RWPE2 (cell line): ENCODE measurements around the gene PLSCR5.

Experiments
- ATAC-seq: fragments of 200-7000 bp; cut with Tn5 transposase; 3 replicates; pipeline ENCODE4 v1.9.1; 2021; ENCODE audit warnings: low read depth
- DNase-seq: peaks from one replicate; pipeline ENCODE4 v3.0.0-alpha.2; 2020; ENCODE audit warnings: low spot score
- H3K27ac ChIP-seq: fragments of 450-650 bp; 2 replicates; pipeline ENCODE4 v1.5.1; 2017; ENCODE audit warnings: mild to moderate bottlenecking; ENCODE audit not compliant: poor library complexity, severe bottlenecking
- H3K27me3 ChIP-seq: fragments of 250-450 bp; sonication (Bioruptor Pico); 2 replicates; pipeline ENCODE4 v1.5.1; 2021; ENCODE audit warnings: mild to moderate bottlenecking, moderate library complexity; ENCODE audit not compliant: insufficient read depth, poor library complexity, severe bottlenecking
- H3K36me3 ChIP-seq: fragments of 250-450 bp; sonication (Bioruptor Pico); 2 replicates; pipeline ENCODE4 v1.5.1; 2020; ENCODE audit warnings: low read depth, mild to moderate bottlenecking, moderate library complexity
- H3K4me1 ChIP-seq: fragments of 250-450 bp; sonication (Bioruptor Pico); 2 replicates; pipeline ENCODE4 v1.5.1; 2021; ENCODE audit warnings: mild to moderate bottlenecking, moderate library complexity; ENCODE audit not compliant: insufficient read depth, poor library complexity, severe bottlenecking
- H3K4me3 ChIP-seq: fragments of 250-450 bp; sonication (Bioruptor Pico); 2 replicates; pipeline ENCODE4 v1.5.1; 2021; ENCODE audit warnings: mild to moderate bottlenecking, moderate library complexity; ENCODE audit not compliant: severe bottlenecking
- H3K9me3 ChIP-seq: fragments of 250-450 bp; sonication (Bioruptor Pico); 2 replicates; pipeline ENCODE4 v1.5.1; 2021; ENCODE audit warnings: mild to moderate bottlenecking, moderate library complexity; ENCODE audit not compliant: severe bottlenecking
- TF ChIP-seq, protein P1 (sequence below): fragments of 450-650 bp; IDR thresholded peaks from one replicate; pipeline ENCODE4 v1.5.1; 2017; ENCODE audit warnings: mild to moderate bottlenecking, moderate library complexity; ENCODE audit not compliant: poor library complexity, severe bottlenecking

Gene PLSCR5

DNA sequence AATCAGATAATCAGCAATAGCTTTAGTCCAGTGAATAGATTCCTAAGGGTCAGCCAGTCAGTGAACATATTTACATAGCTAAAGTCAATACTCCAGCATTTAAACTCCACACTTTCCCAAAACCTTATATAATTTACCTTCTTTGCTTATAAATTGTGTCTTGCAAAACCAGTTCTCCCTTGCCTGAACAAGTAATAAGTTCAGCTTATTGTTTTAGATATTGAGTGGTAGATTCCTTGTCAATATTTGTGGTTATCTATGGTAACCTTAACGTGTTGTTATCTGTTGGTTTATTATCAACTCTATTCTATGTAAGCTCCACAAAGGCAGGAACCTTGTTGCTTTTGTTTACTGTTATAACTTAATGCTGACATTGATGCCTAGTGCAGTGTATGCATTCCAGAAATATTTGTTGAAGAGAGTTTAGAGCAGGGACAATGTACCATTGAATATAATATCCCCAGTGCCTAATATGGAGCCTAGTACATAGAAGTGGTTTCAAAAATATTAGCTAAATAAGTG is 24.0 kb downstream of the PLSCR5 start:
- ATAC-seq (no peak), DNase-seq (no peak)
- no peaks in the 10 kb centered on the region for H3K36me3 ChIP-seq
- peak overlapping the region; percentile 65 for H3K27ac ChIP-seq
- no peak overlapping the region for H3K4me3 ChIP-seq
- TF ChIP-seq, protein P1, sequence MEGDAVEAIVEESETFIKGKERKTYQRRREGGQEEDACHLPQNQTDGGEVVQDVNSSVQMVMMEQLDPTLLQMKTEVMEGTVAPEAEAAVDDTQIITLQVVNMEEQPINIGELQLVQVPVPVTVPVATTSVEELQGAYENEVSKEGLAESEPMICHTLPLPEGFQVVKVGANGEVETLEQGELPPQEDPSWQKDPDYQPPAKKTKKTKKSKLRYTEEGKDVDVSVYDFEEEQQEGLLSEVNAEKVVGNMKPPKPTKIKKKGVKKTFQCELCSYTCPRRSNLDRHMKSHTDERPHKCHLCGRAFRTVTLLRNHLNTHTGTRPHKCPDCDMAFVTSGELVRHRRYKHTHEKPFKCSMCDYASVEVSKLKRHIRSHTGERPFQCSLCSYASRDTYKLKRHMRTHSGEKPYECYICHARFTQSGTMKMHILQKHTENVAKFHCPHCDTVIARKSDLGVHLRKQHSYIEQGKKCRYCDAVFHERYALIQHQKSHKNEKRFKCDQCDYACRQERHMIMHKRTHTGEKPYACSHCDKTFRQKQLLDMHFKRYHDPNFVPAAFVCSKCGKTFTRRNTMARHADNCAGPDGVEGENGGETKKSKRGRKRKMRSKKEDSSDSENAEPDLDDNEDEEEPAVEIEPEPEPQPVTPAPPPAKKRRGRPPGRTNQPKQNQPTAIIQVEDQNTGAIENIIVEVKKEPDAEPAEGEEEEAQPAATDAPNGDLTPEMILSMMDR, result no peak
- H3K4me1 ChIP-seq, result peaks cover 15% of the 10 kb centered on the region
- no peaks in the 10 kb centered on the region for H3K27me3 ChIP-seq
- peaks cover 5% of the 10 kb centered on the region for H3K9me3 ChIP-seq

DNA sequence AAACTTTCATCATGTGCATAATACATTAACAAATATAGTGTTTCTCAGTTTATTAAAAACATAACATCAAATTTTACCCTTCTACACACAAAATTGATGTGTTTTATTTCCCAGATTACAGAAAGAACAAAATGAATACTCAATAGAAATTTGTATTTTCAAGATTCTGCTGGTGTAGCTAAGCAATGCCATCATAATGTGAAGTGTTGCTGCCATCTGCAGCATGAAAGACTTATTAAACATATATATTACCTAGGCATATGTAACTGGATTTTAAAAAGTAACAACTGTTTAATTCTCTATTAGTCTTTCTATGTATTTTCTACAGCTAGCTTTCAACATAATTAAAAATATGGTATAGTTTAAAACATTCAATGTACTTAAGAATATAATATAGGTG is 27.5 kb downstream of the PLSCR5 start:
- no peak for DNase-seq
- Histone ChIP-seq H3K36me3 (no peaks in the 10 kb centered on the region), H3K27ac (no peak overlapping the region), H3K4me3 (no peak overlapping the region), H3K9me3 (peaks cover 3% of the 10 kb centered on the region), H3K4me1 (peaks cover 15% of the 10 kb centered on the region), H3K27me3 (no peaks in the 10 kb centered on the region)
- ATAC-seq, result peak; percentile 55; the same call in 1 of the 3 replicates
- TF ChIP-seq, protein P1, result peak; percentile 85

DNA sequence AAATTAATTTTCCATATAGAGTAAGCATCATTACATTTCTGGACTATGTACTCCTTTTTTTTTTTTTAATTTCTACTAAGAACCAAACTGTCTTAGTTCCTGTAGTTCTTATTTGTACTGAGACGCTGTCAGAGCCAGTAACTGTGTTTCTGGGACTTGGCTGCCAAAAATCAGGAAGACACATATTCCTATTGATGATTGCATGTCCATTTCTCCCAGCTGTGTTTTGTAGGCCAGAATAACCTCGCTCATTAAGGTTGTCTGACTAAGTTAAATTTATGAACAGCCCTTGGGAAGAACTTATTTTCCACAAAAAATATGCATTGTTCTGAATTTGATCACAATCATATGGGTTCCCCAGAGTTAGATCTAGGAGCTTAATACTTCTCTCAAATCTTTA is 29.5 kb downstream of the PLSCR5 start:
- Histone ChIP-seq H3K27ac (no peak overlapping the region), H3K36me3 (no peaks in the 10 kb centered on the region), H3K9me3 (no peaks in the 10 kb centered on the region), H3K27me3 (no peaks in the 10 kb centered on the region), H3K4me3 (no peak overlapping the region), H3K4me1 (no peaks in the 10 kb centered on the region)
- DNase-seq (no peak), ATAC-seq (no peak)
- TF ChIP-seq, protein P1, result no peak

DNA sequence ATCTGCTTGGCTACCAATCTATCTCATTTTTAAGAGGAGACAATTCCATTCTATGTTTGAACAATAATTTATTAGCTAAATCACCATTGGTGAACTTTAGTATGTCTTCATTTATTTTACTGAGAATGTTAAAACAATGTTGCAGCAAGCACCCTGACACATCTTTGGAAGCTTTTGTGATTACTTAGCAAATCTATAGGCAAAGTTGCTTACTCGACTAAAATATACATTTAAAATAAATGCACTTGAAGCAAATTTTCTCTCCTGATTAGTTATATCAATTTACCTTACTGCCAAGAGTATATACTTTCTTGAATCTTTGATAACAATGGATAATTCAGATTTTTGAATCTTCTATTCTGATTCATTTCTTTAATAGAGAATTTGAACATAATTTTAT is 31.0 kb downstream of the PLSCR5 start:
- no peak overlapping the region for H3K4me3 ChIP-seq
- H3K4me1 ChIP-seq, result no peaks in the 10 kb centered on the region
- ATAC-seq, result no peak

DNA sequence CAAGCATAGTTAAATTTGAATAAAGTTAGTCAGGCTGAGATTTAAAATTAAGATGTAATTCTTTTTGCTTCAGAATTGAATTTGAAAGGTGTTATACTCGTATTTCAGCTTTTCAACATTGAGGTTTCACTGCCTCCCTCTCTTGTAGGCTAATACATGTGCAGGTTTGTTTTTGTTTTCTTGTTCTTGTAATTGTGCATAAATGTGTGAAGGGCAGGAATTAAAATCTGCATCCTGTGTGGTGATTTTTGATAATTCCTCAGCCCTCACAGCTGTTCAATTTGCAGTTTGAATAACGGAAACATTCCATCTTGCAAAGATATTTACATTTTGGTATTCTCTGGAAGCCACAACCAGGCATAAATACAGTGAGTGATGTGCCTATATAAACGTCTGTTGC is 35.8 kb downstream of the PLSCR5 start:
- Histone ChIP-seq H3K9me3 (no peaks in the 10 kb centered on the region), H3K4me1 (no peaks in the 10 kb centered on the region), H3K4me3 (no peak overlapping the region), H3K27me3 (no peaks in the 10 kb centered on the region), H3K27ac (no peak overlapping the region), H3K36me3 (no peaks in the 10 kb centered on the region)
- DNase-seq (no peak), ATAC-seq (no peak)
- TF ChIP-seq, protein P1, result no peak

More for the DNA sequence above, 31.0 kb downstream of the PLSCR5 start:
- TF ChIP-seq, protein P1, result no peak
- Histone ChIP-seq H3K27ac (no peak overlapping the region), H3K27me3 (no peaks in the 10 kb centered on the region), H3K36me3 (no peaks in the 10 kb centered on the region), H3K9me3 (no peaks in the 10 kb centered on the region)
- DNase-seq, result no peak
